HG03025 (cell line): ENCODE data around the gene C14orf119.

ENCODE experiments used
- ATAC-seq: cut with Tn5 transposase; IDR thresholded peaks from one replicate; pipeline ENCODE4 v1.9.1; 2021; ENCODE audit warnings: mild to moderate bottlenecking, moderate library complexity; ENCODE audit not compliant: unreplicated experiment, low FRiP score

Gene C14orf119

GRCh38 chr14:23086565-23086964 lies 8.7 kb upstream of the C14orf119 start:
- no peak for ATAC-seq

- no peak for ATAC-seq
Observed at GRCh38 chr14:23089498-23090253, 5.6 kb upstream of the C14orf119 start.

GRCh38 chr14:23090254-23090636 lies 5.1 kb upstream of the C14orf119 start:
- no peak for ATAC-seq

DNA sequence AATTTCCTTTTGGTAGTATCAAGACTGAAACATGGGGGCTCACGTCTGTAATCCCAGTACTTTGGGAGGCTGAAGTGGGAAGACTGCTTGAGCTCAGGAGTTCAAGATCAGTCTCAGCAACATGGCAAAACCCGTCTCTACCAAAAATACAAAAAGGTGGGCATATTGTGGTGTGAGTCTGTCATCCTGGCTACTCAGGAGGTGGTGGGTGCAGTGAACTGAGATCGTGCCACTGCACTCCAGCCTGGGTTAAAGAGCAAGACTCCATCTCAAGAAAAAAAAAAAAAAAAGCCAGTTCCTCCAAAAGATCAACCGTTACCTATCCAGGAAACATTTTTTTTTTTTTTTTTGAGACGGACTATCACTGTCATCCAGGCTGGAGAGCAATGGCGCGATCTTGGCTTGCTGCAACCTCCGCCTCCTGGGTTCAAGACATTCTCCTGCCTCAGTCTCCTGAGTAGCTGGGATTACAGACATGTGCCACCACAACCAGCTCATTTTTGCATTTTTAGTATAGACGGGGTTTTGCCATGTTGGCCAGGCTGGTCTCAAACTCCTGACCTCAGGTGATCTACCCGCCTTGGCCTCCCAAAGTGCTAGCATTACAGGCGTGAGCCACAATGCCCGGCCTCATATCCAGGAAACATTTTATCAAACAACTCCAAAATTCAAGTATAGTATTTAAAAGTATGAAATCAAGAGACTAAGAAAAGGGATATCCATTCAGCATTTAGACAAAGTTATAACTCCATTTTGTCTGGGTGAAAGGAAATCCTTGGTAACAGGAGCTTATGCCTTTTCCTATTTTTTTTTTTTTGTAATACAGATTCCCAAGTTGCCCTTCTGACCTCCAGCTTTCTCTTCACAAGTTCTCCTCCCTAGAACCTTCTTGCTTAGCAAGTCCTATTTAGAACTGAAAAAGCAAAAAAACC lies 3.7 kb upstream of the C14orf119 start:
- ATAC-seq, result no peak

- no peak for ATAC-seq
Observed at GRCh38 chr14:23093104-23093503, 2.2 kb upstream of the C14orf119 start.

DNA sequence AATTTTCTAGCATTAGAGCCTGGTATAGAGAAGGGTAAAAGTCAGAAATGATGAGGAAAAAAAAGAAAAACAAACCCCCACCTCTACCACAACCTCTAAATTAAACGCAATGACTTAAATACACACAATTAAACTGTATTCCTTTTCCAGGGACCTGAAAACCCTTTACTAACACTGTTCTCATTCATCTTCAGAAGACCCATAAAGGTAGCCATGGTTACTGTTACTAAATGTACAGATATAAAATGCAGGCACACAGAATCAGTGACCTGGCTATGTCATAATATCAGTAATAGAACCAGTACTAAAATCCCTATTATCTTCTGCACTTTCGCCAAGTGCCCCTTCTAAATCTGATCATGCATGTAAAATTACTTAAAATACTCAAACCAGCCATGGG lies 1.8 kb upstream of the C14orf119 start:
- no peak for ATAC-seq

GRCh38 chr14:23093991-23094665 lies 1.2 kb upstream of the C14orf119 start:
- ATAC-seq, result no peak

- ATAC-seq, result peak; percentile 40
Observed at GRCh38 chr14:23094666-23095195, 574 bp upstream of the C14orf119 start, which contains the start of gene ACIN1. Gene ACIN1, minus strand, starts transcription at chr14:23095136. Its CDS starts 24 bp downstream, at chr14:23095112.

- ATAC-seq, result no peak
Observed at GRCh38 chr14:23097786-23098185, 2.5 kb downstream of the C14orf119 start.

- no peak for ATAC-seq
Observed at GRCh38 chr14:23099212-23099861, 4.0 kb downstream of the C14orf119 start.

DNA sequence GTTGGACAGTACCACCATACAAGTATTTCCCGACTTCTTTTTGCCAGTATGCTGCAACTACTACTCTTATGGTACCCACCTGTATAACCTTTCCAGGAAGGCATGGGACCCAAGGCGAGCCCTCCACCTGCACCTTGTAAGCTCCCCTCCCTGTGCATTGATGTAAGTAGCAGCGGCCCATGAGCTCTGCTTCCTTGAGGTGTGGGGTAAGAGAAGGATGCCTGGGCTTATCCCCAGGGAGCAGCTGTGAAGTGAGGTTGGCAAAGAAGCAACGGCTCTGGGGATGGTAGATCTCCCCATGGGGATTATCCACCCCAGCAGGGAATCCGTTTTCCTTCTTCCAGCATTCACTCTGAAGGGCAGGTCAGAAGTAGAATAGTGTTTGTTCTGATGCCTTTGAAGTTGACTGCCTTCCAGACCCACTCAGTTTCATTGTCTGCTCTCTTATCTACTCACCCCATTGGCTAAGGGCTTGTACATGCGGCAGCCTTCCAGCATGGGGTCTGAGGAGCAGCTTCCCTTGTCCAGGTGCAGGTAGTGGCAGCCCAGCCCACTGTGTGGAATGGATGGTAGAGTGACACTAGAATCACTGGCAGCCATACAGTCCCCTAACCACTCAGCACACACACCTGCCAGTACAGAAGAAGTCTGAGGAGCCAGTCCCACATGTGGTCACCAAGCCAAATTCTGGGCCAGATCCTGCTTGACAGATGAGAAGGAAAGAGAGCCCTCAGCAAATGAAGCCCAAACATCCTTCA lies 6.1 kb downstream of the C14orf119 start:
- ATAC-seq, result no peak

DNA sequence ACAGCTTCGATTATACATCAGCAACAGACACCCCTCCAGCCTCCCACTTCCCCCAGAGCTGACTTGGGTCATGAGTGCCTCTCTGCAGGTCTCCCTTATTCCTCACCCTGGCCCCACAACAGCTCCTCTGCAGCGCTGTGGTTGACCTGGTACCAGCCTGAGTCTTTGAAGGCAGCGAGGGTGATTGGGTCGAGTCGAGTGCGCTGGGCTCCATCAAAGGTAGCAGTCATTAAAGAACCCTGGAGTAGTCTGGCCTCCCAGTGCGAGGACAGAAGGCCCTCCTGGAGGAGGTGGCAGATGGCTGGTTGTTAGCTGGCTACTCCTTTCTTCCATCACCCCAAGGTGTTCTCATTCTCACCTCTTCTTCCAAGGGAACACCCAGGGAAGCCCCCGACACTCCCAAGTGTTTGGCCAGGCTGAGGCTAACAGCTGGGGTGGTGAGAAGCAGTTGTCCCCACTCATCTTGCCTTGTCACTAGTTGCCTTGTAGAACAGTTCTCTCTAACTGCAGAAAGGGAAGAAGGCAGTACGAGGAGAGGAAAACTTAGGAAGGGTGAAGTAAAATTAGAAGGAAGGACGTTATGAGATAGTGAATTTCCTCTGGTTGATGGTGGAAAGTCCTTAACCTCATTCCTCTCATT lies 6.8 kb downstream of the C14orf119 start:
- ATAC-seq, result no peak

- no peak for ATAC-seq
Observed at GRCh38 chr14:23102801-23103200, 7.5 kb downstream of the C14orf119 start.

DNA sequence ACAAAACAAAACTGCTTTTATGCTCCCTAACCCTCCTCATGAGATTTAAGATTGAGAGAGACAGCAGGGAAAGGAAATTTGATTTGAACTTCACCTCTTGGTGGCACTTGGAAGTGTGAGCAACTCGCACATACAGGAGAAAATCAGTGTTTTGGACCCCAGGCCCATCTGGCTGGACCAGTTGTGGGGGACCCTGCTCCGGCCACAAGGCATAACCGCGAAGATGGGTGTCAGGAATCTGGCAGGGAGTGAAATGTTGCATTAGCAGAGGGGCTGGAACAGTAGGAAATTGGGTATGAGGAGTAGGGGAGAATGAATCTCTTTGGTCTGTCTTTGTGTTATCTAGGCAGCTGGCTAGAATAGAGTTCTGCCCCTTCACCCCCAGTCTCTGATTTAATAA lies 8.3 kb downstream of the C14orf119 start:
- no peak for ATAC-seq

DNA sequence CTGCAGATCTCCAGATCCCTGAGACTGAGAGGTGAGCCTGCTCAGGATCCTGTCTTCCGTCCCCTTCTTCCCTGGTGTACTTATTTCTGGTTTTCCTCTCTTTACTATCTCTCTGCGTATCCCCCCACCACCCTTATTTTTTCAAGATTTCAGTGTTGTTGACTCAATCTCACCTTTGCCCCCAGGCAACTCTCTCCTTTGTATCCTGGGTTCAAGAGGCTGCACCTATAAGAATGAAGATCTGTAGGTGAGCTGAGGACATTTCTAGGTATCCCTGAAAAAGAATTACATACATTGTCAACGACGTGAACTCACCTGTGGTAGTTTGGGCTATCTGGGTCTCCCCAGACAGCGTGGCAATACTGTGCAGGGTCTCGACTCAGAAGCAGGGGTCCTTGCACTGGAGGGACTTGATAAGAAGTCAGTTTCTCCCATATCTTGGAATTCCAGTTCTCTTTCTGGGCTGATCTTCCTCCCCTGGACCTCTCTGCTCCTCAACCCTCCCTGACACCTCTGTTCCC lies 8.8 kb downstream of the C14orf119 start:
- no peak for ATAC-seq

GRCh38 chr14:23104591-23105347 lies 9.5 kb downstream of the C14orf119 start, which contains the start of gene CIROP:
Gene CIROP, minus strand, starts transcription at chr14:23104989. Its CDS starts 69 bp downstream, at chr14:23104920.
- ATAC-seq, result no peak

DNA sequence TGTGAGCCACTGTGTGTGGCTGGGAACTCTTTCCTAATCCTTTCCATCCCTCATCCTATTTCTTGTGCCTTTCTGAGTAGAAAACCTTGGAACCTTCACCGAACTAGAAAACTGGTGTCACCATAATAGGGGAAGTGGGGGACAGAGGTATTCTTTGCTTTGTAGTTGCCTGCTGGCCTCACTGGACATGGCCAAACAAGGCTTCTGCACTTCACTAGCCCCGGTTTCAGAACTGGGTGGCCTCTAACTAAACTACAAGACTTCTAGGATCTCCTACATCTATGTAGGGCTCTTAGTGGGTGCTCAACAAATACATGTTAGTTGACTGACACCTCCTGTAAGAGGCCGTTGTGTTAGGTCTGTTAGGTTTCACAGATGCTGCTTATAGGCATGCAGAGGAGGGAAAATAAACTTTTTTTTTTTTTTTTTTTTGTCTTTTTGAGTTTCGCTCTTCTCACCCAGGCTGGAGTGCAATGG lies 10.1 kb downstream of the C14orf119 start:
- no peak for ATAC-seq

DNA sequence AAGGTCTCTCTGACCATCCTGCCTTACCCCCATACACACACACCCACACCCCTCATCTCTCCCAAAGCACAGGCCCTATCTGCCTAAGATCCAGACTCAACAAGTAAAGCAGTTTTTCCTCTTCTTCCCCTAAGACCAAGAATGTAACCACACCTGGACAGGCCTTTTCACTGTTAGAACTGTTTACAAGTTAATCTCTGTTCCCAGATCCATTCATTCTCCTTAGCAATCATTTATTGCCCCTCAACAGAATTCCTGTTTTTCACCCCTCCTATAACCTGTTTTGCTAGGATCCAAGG lies 11.4 kb downstream of the C14orf119 start:
- no peak for ATAC-seq
